ENCODE results near the gene CYSRT1. TPM values are rescaled to one million over a fixed set of nuclear protein-coding genes. Genes with fewer than 3 reads are reported as not detected.

The CYSRT1 gene
- polyA plus RNA-seq, 1 experiment = 0.74 TPM

DNA sequence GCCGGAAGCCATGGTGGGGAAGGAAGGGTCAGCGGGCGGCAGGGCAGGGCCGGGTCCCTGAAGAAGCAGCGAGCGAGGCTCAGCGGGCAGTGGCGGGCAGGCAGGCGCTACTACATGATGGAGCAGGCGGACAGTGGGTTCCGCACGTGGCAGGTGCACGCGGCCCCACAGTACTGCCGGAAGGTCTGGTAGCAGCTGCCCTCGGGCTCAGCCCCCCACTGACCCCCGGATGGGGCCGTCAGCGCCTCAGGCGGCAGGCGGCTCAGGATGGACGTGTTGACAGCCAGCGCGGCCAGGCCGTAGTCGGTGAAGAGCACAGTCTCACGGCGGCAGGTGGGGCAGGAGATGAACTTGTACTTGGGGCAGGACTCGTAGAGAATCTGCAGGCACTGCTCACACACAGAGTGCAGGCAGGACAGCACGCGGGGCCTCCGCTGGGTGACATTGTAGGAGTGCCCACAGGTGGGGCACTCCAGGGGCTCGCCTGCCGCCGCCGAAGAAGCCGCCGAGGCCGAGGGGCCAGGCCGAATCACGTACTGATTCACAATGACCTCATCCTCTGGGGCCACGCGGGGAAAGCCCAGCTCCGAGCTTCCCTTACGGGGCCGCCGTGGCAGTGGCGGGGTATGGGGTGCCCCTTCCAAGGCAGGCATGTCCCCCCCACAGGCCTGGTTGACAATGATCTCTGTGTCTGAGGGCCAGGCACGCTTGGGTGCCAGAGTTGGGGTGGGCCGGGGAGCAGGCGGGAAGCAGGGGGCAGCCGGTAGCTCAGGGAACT, 4.5 kb upstream of the CYSRT1 start:
- Histone ChIP-seq H3K27me3 (ENCODE audit: control insufficient read depth, insufficient read depth, low read length) (no peaks in the 10 kb centered on the region), H3K4me3 (ENCODE audit: low read depth, low read length) (no peak overlapping the region), H3K36me3 (ENCODE audit: control insufficient read depth, insufficient read depth, low read length) (no peaks in the 10 kb centered on the region; the same call in none of the 2 replicates)
- ChIA-PET POLR2A (no interaction called here), CTCF (interaction anchor here (5.6 kb wide), 1 partner anchor 16 kb away, joined by 36 read pairs; no protein-coding TSS in a partner anchor)
- TF ChIP-seq, protein P1, sequence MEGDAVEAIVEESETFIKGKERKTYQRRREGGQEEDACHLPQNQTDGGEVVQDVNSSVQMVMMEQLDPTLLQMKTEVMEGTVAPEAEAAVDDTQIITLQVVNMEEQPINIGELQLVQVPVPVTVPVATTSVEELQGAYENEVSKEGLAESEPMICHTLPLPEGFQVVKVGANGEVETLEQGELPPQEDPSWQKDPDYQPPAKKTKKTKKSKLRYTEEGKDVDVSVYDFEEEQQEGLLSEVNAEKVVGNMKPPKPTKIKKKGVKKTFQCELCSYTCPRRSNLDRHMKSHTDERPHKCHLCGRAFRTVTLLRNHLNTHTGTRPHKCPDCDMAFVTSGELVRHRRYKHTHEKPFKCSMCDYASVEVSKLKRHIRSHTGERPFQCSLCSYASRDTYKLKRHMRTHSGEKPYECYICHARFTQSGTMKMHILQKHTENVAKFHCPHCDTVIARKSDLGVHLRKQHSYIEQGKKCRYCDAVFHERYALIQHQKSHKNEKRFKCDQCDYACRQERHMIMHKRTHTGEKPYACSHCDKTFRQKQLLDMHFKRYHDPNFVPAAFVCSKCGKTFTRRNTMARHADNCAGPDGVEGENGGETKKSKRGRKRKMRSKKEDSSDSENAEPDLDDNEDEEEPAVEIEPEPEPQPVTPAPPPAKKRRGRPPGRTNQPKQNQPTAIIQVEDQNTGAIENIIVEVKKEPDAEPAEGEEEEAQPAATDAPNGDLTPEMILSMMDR (IDR thresholded peaks at IDR 0.05; ENCODE audit: insufficient read depth, low read depth, low read length) = no peak
- DNase-seq (ENCODE audit: low read depth) = no peak

GRCh38 chr9:137221095-137221505, 3.9 kb upstream of the CYSRT1 start:
- TF ChIP-seq, protein P1 (IDR thresholded peaks at IDR 0.05; ENCODE audit: insufficient read depth, low read depth, low read length) = no peak
- no peaks in the 10 kb centered on the region for H3K27me3 ChIP-seq (ENCODE audit: control insufficient read depth, insufficient read depth, low read length)
- ChIA-PET POLR2A (no interaction called here), CTCF (interaction anchor here (5.6 kb wide), 1 partner anchor 16 kb away, joined by 36 read pairs; no protein-coding TSS in a partner anchor)
- DNase-seq (ENCODE audit: low read depth) = no peak
- H3K36me3 ChIP-seq (ENCODE audit: control insufficient read depth, insufficient read depth, low read length) = no peaks in the 10 kb centered on the region; the same call in none of the 2 replicates
- no peak overlapping the region for H3K4me3 ChIP-seq (ENCODE audit: low read depth, low read length)

DNA sequence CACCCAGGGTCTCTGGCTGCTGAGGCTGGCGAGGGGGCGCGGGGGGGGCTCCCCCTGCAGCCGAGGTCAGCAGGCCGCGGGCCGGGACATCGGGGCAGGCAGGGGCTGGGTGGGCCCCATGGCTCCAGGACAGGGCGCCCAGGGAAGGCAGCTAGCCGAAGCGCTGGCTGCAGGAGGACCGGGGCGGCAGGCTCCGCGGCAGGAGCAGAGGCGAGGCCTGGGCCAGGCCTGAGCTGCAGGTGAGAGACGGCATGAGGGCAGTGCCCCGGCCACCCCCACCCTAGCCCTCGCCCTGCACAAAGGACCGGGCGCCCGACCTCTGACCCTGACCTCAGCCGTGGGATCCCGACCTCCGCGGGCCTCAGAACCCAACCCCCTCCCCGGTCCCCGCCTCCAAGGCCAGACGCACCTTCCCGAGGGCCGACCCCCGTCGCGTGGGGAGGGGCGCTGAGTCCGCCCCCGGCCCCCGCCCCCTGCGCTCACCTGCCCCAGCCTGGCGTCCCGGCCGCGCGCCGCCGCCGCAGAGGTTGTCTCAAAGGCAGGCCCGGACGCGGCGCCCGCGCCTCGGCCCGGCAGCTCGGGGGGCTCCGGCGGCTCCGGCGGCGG, 3.4 kb upstream of the CYSRT1 start:
- DNase-seq (ENCODE audit: low read depth) = no peak
- Histone ChIP-seq H3K4me3 (ENCODE audit: low read depth, low read length) (peak overlapping the region; percentile 86), H3K36me3 (ENCODE audit: control insufficient read depth, insufficient read depth, low read length) (no peaks in the 10 kb centered on the region; the same call in none of the 2 replicates), H3K27me3 (ENCODE audit: control insufficient read depth, insufficient read depth, low read length) (no peaks in the 10 kb centered on the region)
- CTCF ChIA-PET = interaction anchor here (5.6 kb wide), 1 partner anchor 15 kb away, joined by 36 read pairs; no protein-coding TSS in a partner anchor
- TF ChIP-seq, protein P1 (IDR thresholded peaks at IDR 0.05; ENCODE audit: insufficient read depth, low read depth, low read length) = no peak
- POLR2A ChIA-PET = no interaction called here

GRCh38 chr9:137222190-137223077, 2.5 kb upstream of the CYSRT1 start, which contains the start of gene RNF208:
TSS of gene RNF208 (minus strand) at chr9:137222240. CDS start at chr9:137221212, 1,028 bp downstream.
- Histone ChIP-seq H3K4me3 (ENCODE audit: low read depth, low read length) (peak within 1 kb of the TSS; percentile 86), H3K27me3 (ENCODE audit: control insufficient read depth, insufficient read depth, low read length) (no peaks in the 10 kb centered on the region), H3K36me3 (ENCODE audit: control insufficient read depth, insufficient read depth, low read length) (no peaks in the 10 kb centered on the region; the same call in 1 of the 2 replicates)
- ChIA-PET CTCF (interaction anchor here (0.6 to 5.6 kb wide), 5 partner anchors 15 to 193 kb away, joined by 3 to 36 read pairs (median 3); partner anchors contain the start of gene NPDC1), POLR2A (interaction anchor here (0.6 to 0.8 kb wide), 2 partner anchors 20 to 222 kb away, joined by 3 to 7 read pairs; no protein-coding TSS in a partner anchor)
- no peak for DNase-seq (ENCODE audit: low read depth)
- TF ChIP-seq, protein P1 (IDR thresholded peaks at IDR 0.05; ENCODE audit: insufficient read depth, low read depth, low read length) = peak; percentile 14; the same call in 1 of the 2 replicates

Data from BJ (cell line).